Sigmoid colon (tissue), 4 donors: ENCODE measurements around the gene IL17RB.
A peak's percentile ranks its signal among the peaks of the same experiment; 100 is the strongest.

ENCODE experiments used
- CTCF ChIP-seq, 4 experiments: fragments of 450-650 bp in 3 of 4; fragments of 200-600 bp in 1 of 4; IDR thresholded peaks; one replicate each; pipeline ENCODE4 v1.5.1; 2016 to 2019; ENCODE audit warnings: antibody characterized with exemption in 4 of 4, mild to moderate bottlenecking in 3 of 4, moderate library complexity in 2 of 4
- EP300 ChIP-seq, 4 donors: sonication (generic); formaldehyde crosslinking; IDR thresholded peaks; one replicate each; pipeline ENCODE4 v1.6.1; 2017; ENCODE audit warnings: antibody characterized with exemption in 4 of 4

- TF ChIP-seq EP300 (IDR thresholded peaks at IDR 0.05) (no peak), CTCF (IDR thresholded peaks at IDR 0.05) (peak in 1 of 4 experiments; percentile 21)
Measured at GRCh38 chr3:53842436-53843194, 3.8 kb upstream of the IL17RB start.
